Erythroblast (primary cell): ENCODE data around the gene MNT.

Experiments used
- GATA1 ChIP-seq: IDR thresholded peaks from 2 replicates; pipeline ENCODE4 v1.6.1; 2011; ENCODE audit warnings: low read depth, mild to moderate bottlenecking, control low read depth, low read length, moderate library complexity
- POLR2A ChIP-seq: IDR thresholded peaks from 2 replicates; pipeline ENCODE4 v1.6.1; 2011; ENCODE audit warnings: mild to moderate bottlenecking, low read length

- no peak for TF ChIP-seq POLR2A
- no peak for TF ChIP-seq GATA1
Observed at GRCh38 chr17:2375406-2375805, 25.5 kb downstream of the MNT start.
